ENCODE data around the gene PPP1R9A.

Gene PPP1R9A

GRCh38 chr7:95045236-95045923 is 138.0 kb downstream of the PPP1R9A start:
- DNase-seq: no peak

DNA sequence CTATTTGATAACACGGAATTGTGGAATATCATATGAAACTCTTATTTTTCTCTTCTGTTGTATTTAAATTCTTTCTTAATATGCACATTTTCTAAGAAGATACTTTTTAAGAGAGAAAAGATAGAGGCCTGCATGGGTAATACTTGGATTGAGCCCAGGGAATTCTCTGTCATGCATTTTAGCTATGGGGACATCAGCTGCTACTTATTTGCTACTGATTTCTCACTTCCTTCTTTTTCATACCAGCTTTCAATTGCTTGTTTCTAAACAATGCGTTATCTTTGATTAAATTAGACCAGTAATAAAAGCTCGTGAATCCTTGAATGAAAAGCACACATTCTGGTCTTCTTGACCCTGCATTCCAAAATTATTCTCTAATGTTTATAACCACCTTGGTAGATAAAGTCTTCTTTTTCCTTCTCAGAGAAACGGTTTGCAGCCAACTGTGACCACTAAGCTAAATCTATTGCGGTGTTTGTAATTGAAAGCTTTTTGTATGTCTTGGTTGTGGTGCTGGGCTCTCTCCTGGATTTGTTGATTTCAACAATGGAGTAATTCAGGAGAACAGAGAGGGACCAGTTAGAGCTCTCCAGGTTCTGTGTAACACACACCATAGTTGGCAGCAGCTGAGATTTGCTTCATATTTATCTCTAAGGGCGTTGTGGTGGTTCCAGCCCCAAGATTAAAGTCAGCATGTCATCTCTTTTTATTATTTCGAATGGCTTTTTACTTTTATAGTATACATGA is 139.3 kb downstream of the PPP1R9A start:
- DNase-seq: no peak

GRCh38 chr7:95047291-95047690 is 139.9 kb downstream of the PPP1R9A start:
- no peak for DNase-seq

DNA sequence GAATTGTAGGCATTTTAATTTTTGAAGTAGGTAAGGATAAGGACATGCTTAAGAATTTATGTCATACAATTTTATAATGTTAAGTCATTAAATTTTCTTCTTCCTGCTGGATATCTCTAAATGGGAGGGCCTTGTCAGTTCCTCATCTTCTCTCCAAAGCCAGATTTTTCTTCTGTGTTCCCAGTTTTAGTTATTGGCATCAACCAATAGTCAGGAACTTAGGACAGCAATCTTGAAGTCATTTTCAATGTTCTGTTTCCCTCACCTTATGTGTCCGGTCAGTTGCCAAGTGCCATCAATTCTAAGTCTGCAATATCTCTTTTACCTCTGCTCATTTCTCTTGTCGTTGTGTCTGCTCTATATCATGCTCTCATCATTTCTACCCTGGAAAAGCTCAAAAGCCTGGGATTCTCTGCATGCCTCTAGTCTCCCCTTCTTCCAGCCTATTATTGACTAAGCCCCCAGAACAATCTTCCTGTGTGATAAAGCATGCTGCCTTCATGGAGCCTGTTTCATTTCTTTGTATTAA is 145.2 kb downstream of the PPP1R9A start:
- no peak for DNase-seq

DNA sequence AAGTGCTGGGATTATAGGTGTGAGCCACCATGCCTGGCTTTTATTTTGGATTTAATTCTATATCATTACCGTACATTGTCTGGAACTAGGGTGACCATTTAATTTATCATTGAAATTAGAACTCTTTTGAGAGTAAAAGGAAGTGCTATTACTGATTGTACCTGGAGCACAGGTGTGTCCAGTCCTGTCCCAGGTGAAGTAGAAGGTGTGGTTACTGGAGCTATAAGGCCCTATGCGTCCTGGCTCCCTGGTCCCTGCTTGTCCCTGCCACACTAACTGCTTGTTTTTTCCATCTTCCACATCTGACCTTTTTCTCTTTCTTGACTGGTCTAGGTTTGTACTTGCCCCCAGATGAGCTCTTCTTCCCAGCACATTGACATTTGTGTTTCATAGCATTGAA is 147.0 kb downstream of the PPP1R9A start:
- no peak for DNase-seq

GRCh38 chr7:95055295-95055694 is 147.9 kb downstream of the PPP1R9A start:
- no peak for DNase-seq

DNA sequence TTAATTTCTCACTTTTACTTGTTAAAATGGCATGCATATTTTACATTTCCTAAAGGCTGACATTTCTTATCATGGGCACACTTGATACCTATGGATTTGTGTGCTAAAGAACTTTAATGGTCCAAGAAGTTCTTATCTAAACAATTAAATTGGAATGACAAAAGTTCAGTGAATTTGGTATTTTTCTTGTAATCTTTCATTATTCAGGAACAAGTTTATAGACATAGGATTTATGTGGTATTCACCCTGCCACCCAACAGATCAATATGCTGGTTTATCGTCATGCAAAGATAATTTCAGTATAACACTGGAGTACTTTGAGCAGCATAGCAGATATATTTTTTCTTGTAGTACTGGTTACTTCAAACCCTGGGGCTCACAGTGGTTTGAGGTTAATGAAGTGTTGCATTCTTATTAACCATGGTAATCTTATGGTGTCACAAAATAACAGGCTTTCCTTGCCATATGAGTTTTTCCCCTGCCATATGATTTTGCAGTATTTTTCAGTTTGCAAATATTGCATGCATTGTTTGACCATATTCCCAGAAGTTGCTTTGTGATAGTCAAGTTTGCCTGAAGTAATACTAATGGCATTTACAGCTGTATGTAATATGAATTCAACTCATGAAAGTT is 148.8 kb downstream of the PPP1R9A start:
- DNase-seq: no peak

GRCh38 chr7:95056901-95057300 is 149.5 kb downstream of the PPP1R9A start:
- no peak for DNase-seq

GRCh38 chr7:95059842-95060313 is 152.5 kb downstream of the PPP1R9A start:
- DNase-seq: no peak

DNA sequence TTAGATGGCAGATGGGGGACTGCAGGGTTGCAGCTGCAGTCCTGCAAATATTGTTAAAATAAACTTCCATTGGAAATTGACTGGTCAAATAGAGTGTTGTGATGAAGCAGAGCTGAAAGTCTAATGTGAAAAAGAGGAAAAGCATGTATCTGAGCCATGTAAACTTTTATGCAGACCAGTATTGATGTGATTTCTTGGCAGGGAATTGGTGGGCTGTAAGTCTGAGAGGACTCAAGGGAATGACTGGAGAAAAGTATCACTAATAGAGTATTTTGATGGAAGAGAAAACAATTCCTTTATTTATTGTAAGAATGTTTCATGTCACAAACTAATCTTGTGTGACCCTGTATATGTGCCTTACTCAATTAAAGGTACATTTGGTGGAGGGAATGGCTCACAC is 155.5 kb downstream of the PPP1R9A start:
- DNase-seq: no peak

DNA sequence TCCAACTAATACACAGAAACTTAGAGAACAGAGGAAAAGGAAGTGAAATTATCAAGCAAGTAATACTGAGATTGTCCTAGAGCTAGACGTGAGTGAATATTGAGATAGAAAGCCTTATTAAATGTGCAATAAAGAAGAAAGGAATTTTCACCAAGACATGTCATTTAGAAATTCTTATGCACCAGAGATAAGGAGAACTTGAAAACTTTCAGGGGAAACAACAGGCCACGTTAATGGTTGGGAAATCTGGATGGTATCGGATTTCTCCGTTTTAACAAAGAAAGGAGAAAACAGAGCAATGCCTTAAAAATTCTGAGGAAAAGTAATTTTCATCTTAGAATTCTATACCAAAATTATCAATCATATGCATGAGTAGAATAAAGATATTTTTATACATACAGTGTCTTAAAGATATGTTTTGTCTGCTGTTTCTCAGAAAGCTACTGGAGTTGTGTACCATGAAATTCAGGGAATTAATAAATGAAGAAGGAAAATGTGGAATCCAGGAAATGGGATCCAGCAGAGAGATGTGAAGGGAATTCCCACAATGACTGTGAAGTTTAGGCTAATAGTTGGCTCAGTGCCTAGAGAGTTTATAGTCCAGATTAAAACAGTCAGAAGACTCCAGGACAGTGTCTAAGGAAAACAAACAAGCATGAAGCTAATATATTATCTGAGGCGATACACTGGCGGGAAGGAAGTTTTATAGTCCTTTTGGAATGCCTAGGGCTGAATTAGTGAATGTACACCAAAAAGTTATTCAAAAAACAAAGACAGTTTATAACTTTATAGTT is 159.5 kb downstream of the PPP1R9A start:
- no peak for DNase-seq

DNA sequence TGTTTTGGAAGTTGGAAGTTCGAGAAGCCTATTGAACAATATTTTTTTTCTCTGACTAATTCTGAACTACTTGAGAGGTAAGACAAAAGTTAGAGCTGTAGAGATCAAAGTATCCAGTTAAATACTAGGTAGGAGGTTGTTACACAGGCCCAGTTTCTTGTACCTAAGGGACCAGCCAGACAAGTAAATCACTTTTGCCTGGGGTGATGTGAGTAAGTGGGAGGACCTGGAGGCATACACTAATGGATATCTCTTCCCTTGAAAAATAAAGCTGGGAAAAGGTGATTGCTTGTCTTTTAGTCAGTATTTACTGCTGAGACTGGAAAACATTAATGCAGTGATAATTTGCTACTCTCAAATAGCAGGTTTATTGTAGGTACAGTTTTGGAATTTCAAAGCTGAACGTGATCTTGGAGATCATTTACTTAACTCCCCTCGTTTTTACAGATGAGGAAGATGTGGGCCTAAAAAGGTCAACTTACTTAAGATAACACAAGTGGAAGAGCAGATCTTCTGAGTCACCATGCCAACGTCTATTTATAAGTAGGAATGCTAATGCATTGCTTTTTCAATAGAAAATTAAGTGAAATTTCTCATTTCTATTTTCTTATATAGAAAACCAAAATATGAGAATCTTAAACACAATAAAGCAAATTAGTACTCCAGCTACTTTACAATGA is 181.3 kb downstream of the PPP1R9A start:
- no peak for DNase-seq

DNA sequence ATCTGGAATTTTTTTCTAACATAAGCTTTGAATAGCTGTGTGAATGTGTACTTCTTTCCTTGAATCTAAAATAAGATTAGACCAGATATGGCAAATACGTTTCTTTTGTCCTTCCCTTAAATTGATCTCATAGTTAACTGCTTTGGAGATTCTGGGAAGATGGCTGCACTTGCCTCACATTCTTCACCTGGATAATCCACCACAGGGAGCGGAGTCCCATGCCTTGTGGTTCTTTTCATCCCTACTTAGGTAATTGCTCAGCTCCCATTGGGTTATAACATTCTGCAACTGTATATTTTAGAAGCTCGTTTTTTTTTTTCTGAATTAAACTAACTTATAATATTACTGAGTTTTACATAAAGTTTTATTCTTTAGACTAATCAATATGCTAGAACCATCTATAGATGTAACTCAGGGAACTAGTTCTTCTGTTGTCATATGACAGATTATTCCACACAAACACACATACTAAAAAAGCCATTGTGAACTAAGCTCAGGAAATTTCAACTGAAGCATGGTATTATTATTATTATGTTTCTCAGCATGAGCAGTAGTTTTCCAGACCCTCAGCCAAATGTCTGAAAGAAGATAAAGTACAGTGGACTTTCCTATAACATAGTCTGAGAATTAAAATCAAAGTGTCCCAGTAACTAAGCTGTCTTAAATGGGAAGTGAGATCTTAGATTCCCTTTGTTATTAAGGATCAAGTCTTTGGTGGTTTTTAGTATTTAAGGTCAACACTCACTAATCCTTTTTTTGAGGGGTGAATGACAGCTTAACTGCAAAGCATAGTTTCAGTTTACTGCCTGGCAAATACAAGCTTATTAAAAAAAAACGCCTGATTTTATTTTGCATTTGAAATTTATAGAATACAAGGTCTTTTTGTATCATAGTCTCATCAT is 182.3 kb downstream of the PPP1R9A start:
- DNase-seq: no peak

GRCh38 chr7:95092324-95092723 is 184.9 kb downstream of the PPP1R9A start:
- DNase-seq: no peak

DNA sequence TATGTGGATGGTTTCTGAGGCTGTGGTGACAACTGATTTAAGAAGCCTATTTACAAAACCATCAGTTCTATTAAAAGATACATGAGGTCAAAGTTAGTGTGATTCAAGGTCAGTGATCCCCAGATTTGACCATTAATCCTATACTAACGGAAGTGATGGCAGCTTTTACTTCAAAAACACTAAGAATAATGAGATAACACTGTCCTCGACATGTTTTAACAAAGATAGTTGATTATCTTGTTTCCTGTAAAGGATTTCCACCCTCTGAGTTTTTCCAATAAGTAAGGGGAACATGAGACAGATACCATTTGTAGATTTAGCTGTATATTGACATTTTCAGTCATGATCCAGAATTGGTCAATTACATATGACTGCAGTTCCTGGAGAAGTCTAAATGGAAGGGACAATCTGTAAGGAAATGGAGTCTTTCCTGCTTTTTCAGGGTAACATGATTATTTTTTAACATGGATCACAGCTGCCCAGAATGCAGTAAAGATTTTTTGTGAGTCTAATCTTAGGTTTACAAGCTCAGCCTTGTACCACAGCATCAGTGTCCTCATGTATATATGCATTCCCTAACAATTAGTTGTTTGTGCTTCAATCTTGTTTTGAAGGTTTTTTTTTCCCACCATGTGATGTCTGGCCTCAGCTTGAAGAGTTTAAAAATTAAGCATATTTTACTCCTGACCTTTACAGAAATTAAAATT is 188.0 kb downstream of the PPP1R9A start:
- DNase-seq: no peak

GRCh38 chr7:95095966-95096540 is 188.7 kb downstream of the PPP1R9A start:
- DNase-seq: no peak

GRCh38 chr7:95097291-95097690 is 189.9 kb downstream of the PPP1R9A start:
- DNase-seq: no peak

GRCh38 chr7:95097851-95098250 is 190.5 kb downstream of the PPP1R9A start:
- no peak for DNase-seq

DNA sequence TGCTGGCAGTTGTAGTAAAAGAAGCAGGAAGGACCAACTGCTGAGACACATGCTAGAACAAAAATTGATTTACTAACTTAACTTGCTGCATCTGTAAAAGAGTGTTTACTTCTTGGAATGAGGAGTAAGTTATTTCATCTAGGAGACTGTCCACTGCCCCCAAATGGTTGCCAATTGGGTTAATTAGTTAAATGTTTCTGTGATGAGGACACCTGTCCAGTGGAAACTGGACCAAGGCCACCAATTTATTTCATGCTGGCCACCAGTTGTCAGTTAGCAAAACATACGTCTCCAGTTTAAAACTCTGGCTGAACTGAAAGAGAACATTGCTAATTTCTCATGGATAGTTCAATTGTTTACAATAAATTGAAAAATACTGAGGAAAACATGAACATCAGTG is 191.7 kb downstream of the PPP1R9A start:
- DNase-seq: no peak

GRCh38 chr7:95101422-95101821 is 194.0 kb downstream of the PPP1R9A start:
- DNase-seq: no peak

Measured in activated CD4-positive, alpha-beta T cell treated with anti-CD3 and anti-CD28 coated beads for 48 hours (primary cell).